ENCODE measurements around the gene AP2S1. TPM values are rescaled to one million over a fixed set of nuclear protein-coding genes. Genes with fewer than 3 reads are reported as not detected.

Gene AP2S1
- polyA plus RNA-seq, 1 experiment, result 148 TPM

- no peak overlapping the region for H3K4me3 ChIP-seq (ENCODE audit: low read depth, low read length)
- H3K27me3 ChIP-seq (ENCODE audit: control insufficient read depth, insufficient read depth, low read length), result no peaks in the 10 kb centered on the region
- TF ChIP-seq CTCF (IDR thresholded peaks at IDR 0.05; ENCODE audit: low read depth, low read length), result no peak
- ChIA-PET CTCF (no interaction called here), POLR2A (interaction anchor here (0.6 kb wide), 1 partner anchor 14 kb away, joined by 5 read pairs; no protein-coding TSS in a partner anchor)
- no peak overlapping the region for H3K27ac ChIP-seq (ENCODE audit: low read depth, low read length)
- no peaks in the 10 kb centered on the region; the same call in 1 of the 2 replicates for H3K9me3 ChIP-seq (ENCODE audit: control insufficient read depth, insufficient read depth, low read length)
- DNase-seq (ENCODE audit: low read depth, low spot score), result no peak
These were observed 31.8 kb downstream of the AP2S1 start for GRCh38 chr19:46818812-46819211.

GRCh38 chr19:46815833-46816627 is 34.6 kb downstream of the AP2S1 start:
- Histone ChIP-seq H3K4me3 (ENCODE audit: low read depth, low read length) (no peak overlapping the region), H3K27me3 (ENCODE audit: control insufficient read depth, insufficient read depth, low read length) (no peaks in the 10 kb centered on the region), H3K27ac (ENCODE audit: low read depth, low read length) (no peak overlapping the region), H3K9me3 (ENCODE audit: control insufficient read depth, insufficient read depth, low read length) (no peaks in the 10 kb centered on the region; the same call in 1 of the 2 replicates)
- CTCF ChIA-PET, result interaction anchor here (0.6 to 0.8 kb wide), 2 partner anchors 14 to 111 kb away, joined by 3 read pairs; no protein-coding TSS in a partner anchor
- POLR2A ChIA-PET, result no interaction called here
- TF ChIP-seq CTCF (IDR thresholded peaks at IDR 0.05; ENCODE audit: low read depth, low read length), result no peak
- no peak for DNase-seq (ENCODE audit: low read depth, low spot score)

- Histone ChIP-seq H3K4me3 (ENCODE audit: low read depth, low read length) (no peak overlapping the region), H3K27ac (ENCODE audit: low read depth, low read length) (no peak overlapping the region), H3K27me3 (ENCODE audit: control insufficient read depth, insufficient read depth, low read length) (no peaks in the 10 kb centered on the region), H3K9me3 (ENCODE audit: control insufficient read depth, insufficient read depth, low read length) (no peaks in the 10 kb centered on the region; the same call in 1 of the 2 replicates)
- ChIA-PET CTCF (interaction anchor here (0.6 kb wide), 1 partner anchor 16 kb away, joined by 6 read pairs; no protein-coding TSS in a partner anchor), POLR2A (no interaction called here)
- no peak for TF ChIP-seq CTCF (IDR thresholded peaks at IDR 0.05; ENCODE audit: low read depth, low read length)
- no peak for DNase-seq (ENCODE audit: low read depth, low spot score)
These were observed 36.7 kb downstream of the AP2S1 start for GRCh38 chr19:46813839-46814358.

DNA sequence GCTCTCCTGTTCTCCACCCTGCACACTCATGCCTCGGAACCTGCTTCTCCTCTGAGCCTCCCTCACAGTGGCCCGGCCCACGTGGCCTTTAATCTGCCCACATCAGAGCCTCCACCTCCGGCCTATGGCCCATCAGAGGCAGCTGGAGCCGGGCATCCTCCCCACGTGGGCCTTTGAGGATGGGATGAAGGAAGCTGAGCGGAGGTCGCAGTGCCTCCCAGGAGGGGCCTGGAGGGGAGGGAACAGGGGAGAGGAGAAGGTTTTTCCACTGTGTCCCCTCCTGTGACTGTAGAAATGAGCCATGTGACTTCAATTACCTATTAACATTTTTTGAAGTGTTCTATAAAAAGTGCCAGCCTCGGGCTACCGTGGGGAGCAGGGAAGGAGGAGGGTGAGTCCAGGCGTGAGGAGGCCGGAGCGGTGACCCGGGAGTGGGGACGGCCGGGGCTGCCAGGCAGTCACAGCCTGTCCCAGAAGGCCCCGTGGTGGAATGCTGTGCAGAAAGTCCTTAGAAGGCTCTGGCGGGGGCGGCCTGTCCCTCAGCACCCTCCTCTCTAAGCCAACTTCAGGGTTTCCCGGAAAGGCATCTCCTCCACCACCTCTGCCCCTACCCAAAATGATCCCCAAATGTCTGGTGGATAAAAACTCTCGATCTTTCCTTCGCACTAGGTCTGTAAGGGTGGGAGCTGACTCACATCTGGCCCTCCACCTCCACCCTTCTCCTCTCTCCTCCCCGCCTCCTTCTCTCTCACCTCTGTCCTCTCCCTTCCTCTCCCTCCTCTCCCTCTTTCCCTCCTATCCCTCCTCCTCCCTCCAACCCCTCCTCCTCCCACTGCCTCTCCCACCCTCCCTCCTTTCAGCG is 37.4 kb downstream of the AP2S1 start:
- POLR2A ChIA-PET, result no interaction called here

More for the DNA sequence above, 37.4 kb downstream of the AP2S1 start:
- CTCF ChIA-PET, result no interaction called here
- no peak for TF ChIP-seq CTCF (IDR thresholded peaks at IDR 0.05; ENCODE audit: low read depth, low read length)
- H3K9me3 ChIP-seq (ENCODE audit: control insufficient read depth, insufficient read depth, low read length), result no peaks in the 10 kb centered on the region; the same call in 1 of the 2 replicates
- no peaks in the 10 kb centered on the region for H3K27me3 ChIP-seq (ENCODE audit: control insufficient read depth, insufficient read depth, low read length)
- H3K4me3 ChIP-seq (ENCODE audit: low read depth, low read length), result no peak overlapping the region
- H3K27ac ChIP-seq (ENCODE audit: low read depth, low read length), result no peak overlapping the region
- no peak for DNase-seq (ENCODE audit: low read depth, low spot score)
